ENCODE results near the gene ACSF3. TPM values are rescaled to one million over a fixed set of nuclear protein-coding genes. Genes with fewer than 3 reads are reported as not detected.

Gene ACSF3
- total RNA-seq, 2 donors from 2014 or later = 34.8 to 35.5 TPM

DNA sequence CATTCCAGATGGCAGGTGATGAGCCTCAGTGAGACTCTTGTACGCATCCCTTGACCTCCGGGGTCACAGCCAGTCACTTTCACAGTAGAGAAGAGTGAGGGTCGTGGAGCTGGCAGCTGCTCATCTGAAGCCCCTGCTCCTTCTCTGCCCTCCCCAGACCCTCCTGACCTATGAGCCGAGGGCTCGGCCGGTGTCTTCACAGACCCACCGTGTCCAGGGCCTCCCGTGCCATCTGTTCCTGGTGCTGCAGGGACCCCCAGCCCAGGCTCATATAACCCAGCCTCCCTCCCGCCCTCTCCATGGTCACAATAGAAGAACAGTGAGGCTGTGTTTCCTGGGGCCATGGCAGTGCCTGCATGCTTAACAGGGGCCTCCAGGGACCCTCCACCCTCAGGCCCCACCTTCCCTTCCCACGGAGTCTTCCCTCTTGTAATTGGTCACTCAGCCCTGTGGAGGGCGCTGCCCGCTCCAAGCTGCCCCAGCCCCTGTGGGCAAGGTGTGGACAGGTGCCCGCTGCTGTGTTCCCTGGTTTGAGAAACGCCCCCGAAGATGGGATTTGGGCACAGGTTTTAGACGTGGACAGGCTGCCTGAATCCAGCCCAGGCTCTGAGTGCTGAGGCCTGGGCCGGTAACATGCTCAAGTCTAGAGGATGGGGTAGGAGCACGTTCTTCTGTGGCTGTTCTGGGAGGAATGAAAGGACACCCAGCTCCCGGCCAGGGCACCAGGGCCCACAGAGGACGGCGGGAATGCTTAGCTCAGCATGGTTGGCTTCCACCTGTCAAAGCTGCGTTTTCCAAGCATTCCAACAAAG, 38.7 kb downstream of the ACSF3 start:
- peaks cover 12% of the 10 kb centered on the region for H3K9me3 Mint-ChIP-seq
- no peak overlapping the region for H3K4me3 Mint-ChIP-seq
- Histone ChIP-seq H3K4me1 (ENCODE audit: control insufficient read depth, insufficient read depth, low read length) (no peaks in the 10 kb centered on the region), H3K9me3 (ENCODE audit: control insufficient read depth, low read length) (peaks cover 17% of the 10 kb centered on the region), H3K36me3 (ENCODE audit: control insufficient read depth, insufficient read depth, low read length) (peaks cover 15% of the 10 kb centered on the region), H3K4me3 (ENCODE audit: low read length) (no peak overlapping the region), H3K9ac (ENCODE audit: extremely low read depth, low read length, poor library complexity, severe bottlenecking) (no peak overlapping the region), H3K27ac (ENCODE audit: low read depth, low read length) (peak overlapping the region; percentile 24), H3K27me3 (ENCODE audit: control insufficient read depth, insufficient read depth, low read length, poor library complexity, severe bottlenecking) (no peaks in the 10 kb centered on the region)
- 91 to 96% methylated on average over 13 to 22 of the region's 22 CpGs for WGBS, 2 experiments (ENCODE audit: insufficient coverage in 1 of 2, insufficient read length in 1 of 2)
- no peak overlapping the region for H3K27ac Mint-ChIP-seq
- DNase-seq = no peak
- peaks cover 58% of the 10 kb centered on the region for H3K36me3 Mint-ChIP-seq (ENCODE audit: low read depth)
- H3K27me3 Mint-ChIP-seq (ENCODE audit: insufficient read depth) = no peaks in the 10 kb centered on the region
- TF ChIP-seq, protein P1, sequence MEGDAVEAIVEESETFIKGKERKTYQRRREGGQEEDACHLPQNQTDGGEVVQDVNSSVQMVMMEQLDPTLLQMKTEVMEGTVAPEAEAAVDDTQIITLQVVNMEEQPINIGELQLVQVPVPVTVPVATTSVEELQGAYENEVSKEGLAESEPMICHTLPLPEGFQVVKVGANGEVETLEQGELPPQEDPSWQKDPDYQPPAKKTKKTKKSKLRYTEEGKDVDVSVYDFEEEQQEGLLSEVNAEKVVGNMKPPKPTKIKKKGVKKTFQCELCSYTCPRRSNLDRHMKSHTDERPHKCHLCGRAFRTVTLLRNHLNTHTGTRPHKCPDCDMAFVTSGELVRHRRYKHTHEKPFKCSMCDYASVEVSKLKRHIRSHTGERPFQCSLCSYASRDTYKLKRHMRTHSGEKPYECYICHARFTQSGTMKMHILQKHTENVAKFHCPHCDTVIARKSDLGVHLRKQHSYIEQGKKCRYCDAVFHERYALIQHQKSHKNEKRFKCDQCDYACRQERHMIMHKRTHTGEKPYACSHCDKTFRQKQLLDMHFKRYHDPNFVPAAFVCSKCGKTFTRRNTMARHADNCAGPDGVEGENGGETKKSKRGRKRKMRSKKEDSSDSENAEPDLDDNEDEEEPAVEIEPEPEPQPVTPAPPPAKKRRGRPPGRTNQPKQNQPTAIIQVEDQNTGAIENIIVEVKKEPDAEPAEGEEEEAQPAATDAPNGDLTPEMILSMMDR (conservative IDR thresholded peaks at IDR 0.05) = peak; percentile 36
- H3K4me1 Mint-ChIP-seq = peaks cover 13% of the 10 kb centered on the region

DNA sequence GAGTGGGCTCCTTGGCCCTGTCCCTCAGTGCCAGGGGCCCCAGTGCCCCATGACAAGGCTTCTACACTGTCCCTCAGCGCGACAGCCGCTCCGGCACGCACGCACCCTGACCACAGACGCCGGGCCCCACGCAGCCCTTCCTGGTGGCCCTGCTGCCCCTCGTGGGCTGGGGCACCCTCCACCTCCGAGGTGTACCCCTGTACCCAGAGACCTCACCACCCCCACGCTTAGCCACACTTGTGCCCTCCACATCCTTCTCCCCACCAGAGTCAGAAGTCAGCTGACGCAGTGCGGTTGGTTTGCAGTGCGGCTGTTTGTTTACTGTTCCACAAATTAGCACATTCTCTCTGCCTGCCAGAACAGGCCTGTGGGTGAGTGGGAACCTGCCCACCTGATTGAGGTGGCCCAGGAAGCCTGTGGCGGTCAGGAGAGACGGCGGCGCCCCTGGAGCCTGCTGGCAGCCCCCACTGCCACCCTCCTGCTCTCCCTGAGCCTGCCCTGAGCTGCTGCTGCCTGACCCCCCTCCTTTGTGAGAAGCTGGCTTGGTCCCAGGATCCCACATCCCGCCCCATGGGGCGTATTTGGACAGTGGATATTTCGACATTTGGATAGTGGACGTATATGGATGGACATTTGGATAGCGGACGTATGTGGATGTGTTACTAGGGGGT, 39.9 kb downstream of the ACSF3 start:
- Mint-ChIP-seq H3K36me3 (ENCODE audit: low read depth) (peaks cover 56% of the 10 kb centered on the region), H3K27ac (no peak overlapping the region), H3K9me3 (peaks cover 11% of the 10 kb centered on the region), H3K4me3 (no peak overlapping the region), H3K27me3 (ENCODE audit: insufficient read depth) (no peaks in the 10 kb centered on the region), H3K4me1 (peaks cover 13% of the 10 kb centered on the region)
- 91 to 96% methylated on average over 10 to 25 of the region's 25 CpGs for WGBS, 2 experiments (ENCODE audit: insufficient coverage in 1 of 2, insufficient read length in 1 of 2)
- peaks cover 17% of the 10 kb centered on the region for H3K9me3 ChIP-seq (ENCODE audit: control insufficient read depth, low read length)
- no peak overlapping the region for H3K27ac ChIP-seq (ENCODE audit: low read depth, low read length)
- no peak overlapping the region for H3K9ac ChIP-seq (ENCODE audit: extremely low read depth, low read length, poor library complexity, severe bottlenecking)
- H3K4me1 ChIP-seq (ENCODE audit: control insufficient read depth, insufficient read depth, low read length) = no peaks in the 10 kb centered on the region
- TF ChIP-seq, protein P1 (conservative IDR thresholded peaks at IDR 0.05) = no peak
- no peak for DNase-seq
- H3K36me3 ChIP-seq (ENCODE audit: control insufficient read depth, insufficient read depth, low read length) = peaks cover 15% of the 10 kb centered on the region
- no peaks in the 10 kb centered on the region for H3K27me3 ChIP-seq (ENCODE audit: control insufficient read depth, insufficient read depth, low read length, poor library complexity, severe bottlenecking)
- no peak overlapping the region for H3K4me3 ChIP-seq (ENCODE audit: low read length)

DNA sequence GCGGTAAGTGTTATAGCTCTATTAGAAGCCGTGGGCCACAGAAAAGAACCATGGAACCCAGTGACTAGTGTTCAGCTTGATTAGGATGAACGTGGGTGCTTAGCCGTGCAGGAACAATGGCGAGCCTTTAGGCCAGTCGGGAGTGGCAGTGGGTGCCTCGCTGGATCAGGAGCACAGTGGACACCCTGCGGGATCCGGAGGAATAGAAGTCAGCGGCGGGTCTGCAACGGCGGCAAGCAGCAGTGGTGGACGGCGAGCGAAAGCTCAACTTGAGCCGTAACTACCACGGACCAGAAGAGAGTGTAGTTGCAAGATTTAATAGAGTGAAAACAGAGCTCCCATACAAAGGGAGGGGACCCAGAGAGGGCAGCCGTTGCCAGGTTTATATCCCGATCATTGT, 40.6 kb downstream of the ACSF3 start:
- Histone ChIP-seq H3K27me3 (ENCODE audit: control insufficient read depth, insufficient read depth, low read length, poor library complexity, severe bottlenecking) (no peaks in the 10 kb centered on the region), H3K36me3 (ENCODE audit: control insufficient read depth, insufficient read depth, low read length) (peaks cover 15% of the 10 kb centered on the region), H3K27ac (ENCODE audit: low read depth, low read length) (no peak overlapping the region), H3K4me1 (ENCODE audit: control insufficient read depth, insufficient read depth, low read length) (no peaks in the 10 kb centered on the region), H3K9ac (ENCODE audit: extremely low read depth, low read length, poor library complexity, severe bottlenecking) (no peak overlapping the region), H3K9me3 (ENCODE audit: control insufficient read depth, low read length) (peaks cover 13% of the 10 kb centered on the region), H3K4me3 (ENCODE audit: low read length) (no peak overlapping the region)
- Mint-ChIP-seq H3K27ac (peak overlapping the region; percentile 10), H3K36me3 (ENCODE audit: low read depth) (peaks cover 50% of the 10 kb centered on the region), H3K4me1 (peaks cover 13% of the 10 kb centered on the region), H3K4me3 (no peak overlapping the region), H3K27me3 (ENCODE audit: insufficient read depth) (no peaks in the 10 kb centered on the region), H3K9me3 (peaks cover 4% of the 10 kb centered on the region)
- DNase-seq = no peak
- TF ChIP-seq, protein P1 (conservative IDR thresholded peaks at IDR 0.05) = no peak
- 94 to 97% methylated on average over 14 to 20 of the region's 20 CpGs for WGBS, 2 experiments (ENCODE audit: insufficient coverage in 1 of 2, insufficient read length in 1 of 2)
